NCI-H2107 treated with DMSO at 0.1 percent for 48 hours (cell line): ENCODE data around the gene APOA4.
"Not testable (repeated sequence)": the region's sequence is repeated elsewhere in the genome, so short reads cannot be mapped to it uniquely, and the experiment has no call there.

ENCODE experiments used
- DNase-seq: peaks from one replicate; lab custom pipeline; 2025; ENCODE audit not compliant: unreplicated experiment; lab: John Stamatoyannopoulos, UW

Gene APOA4

GRCh38 chr11:116807601-116808261 lies 15.4 kb downstream of the APOA4 start:
- DNase-seq, result no peak

- no peak for DNase-seq
These were observed 19.1 kb downstream of the APOA4 start for GRCh38 chr11:116804001-116804400.

GRCh38 chr11:116801662-116802061 lies 21.4 kb downstream of the APOA4 start:
- not testable (repeated sequence) for DNase-seq

GRCh38 chr11:116800610-116801009 lies 22.5 kb downstream of the APOA4 start:
- no peak for DNase-seq

GRCh38 chr11:116798368-116798767 lies 24.7 kb downstream of the APOA4 start:
- DNase-seq, result no peak

- no peak for DNase-seq
These were observed 25.3 kb downstream of the APOA4 start for GRCh38 chr11:116797816-116798215.

- no peak for DNase-seq
These were observed 26.6 kb downstream of the APOA4 start for GRCh38 chr11:116796548-116796947.

- no peak for DNase-seq
These were observed 28.3 kb downstream of the APOA4 start for GRCh38 chr11:116794851-116795250.

- DNase-seq, result no peak
These were observed 29.4 kb downstream of the APOA4 start for GRCh38 chr11:116793772-116794097.

GRCh38 chr11:116792869-116793771 lies 30.0 kb downstream of the APOA4 start:
- DNase-seq, result no peak

- no peak for DNase-seq
These were observed 30.8 kb downstream of the APOA4 start for GRCh38 chr11:116792144-116792868.

GRCh38 chr11:116791813-116792143 lies 31.3 kb downstream of the APOA4 start, which contains the start of gene APOA5:
Gene APOA5 (minus strand): TSS chr11:116791879. CDS start chr11:116791860, 19 bp downstream.
- DNase-seq, result no peak

GRCh38 chr11:116791002-116791812 lies 31.9 kb downstream of the APOA4 start:
- peak; percentile 25 for DNase-seq

GRCh38 chr11:116790167-116791001 lies 32.7 kb downstream of the APOA4 start:
- DNase-seq, result no peak

- no peak for DNase-seq
These were observed 34.1 kb downstream of the APOA4 start for GRCh38 chr11:116788975-116789374.

- no peak for DNase-seq
These were observed 34.6 kb downstream of the APOA4 start for GRCh38 chr11:116788534-116788933.

- DNase-seq, result peak; percentile 77
These were observed 35.2 kb downstream of the APOA4 start, which contains the start of gene ZPR1 for GRCh38 chr11:116787786-116788486. Gene ZPR1 (minus strand): TSS chr11:116788023. CDS start chr11:116787990, 33 bp downstream.

- DNase-seq, result no peak
These were observed 35.7 kb downstream of the APOA4 start for GRCh38 chr11:116787436-116787785.

- no peak for DNase-seq
These were observed 36.1 kb downstream of the APOA4 start for GRCh38 chr11:116786966-116787365.
